Stomach (tissue), 4 donors: ENCODE data around the gene RAB21.

Experiments
- CTCF ChIP-seq, 7 experiments: fragments of 450-650 bp in 4 of 7; fragments of 200-600 bp in 3 of 7; sonication (generic) in 3 of 7; IDR thresholded peaks; one replicate each; pipeline ENCODE4 v1.5.1; 2016 to 2019; ENCODE audit warnings: antibody characterized with exemption in 7 of 7, control low read depth in 2 of 7, mild to moderate bottlenecking in 1 of 7
- EP300 ChIP-seq: sonication (generic); formaldehyde crosslinking; IDR thresholded peaks from one replicate; pipeline ENCODE4 v1.6.1; 2017; ENCODE audit warnings: antibody characterized with exemption

- TF ChIP-seq CTCF (IDR thresholded peaks at IDR 0.05) (no peak), EP300 (no peak)
Observed at GRCh38 chr12:71755146-71755892, 656 bp downstream of the RAB21 start.
